Cardiac fibroblast (primary cell): Measurements from ENCODE around the gene TNPO3.
"Not testable (repeated sequence)": the region's sequence is repeated elsewhere in the genome, so short reads cannot be mapped to it uniquely, and the experiment has no call there.

Experiments used
- DNase-seq, 2 donors: peaks; one replicate each; pipeline versions ENCODE4 v3.0.0 to v3.0.0-alpha.2; 2010; ENCODE audit warnings: low read depth in 2 of 2
- H3K4me3 ChIP-seq, 2 donors: replicated peaks in 1 of 2; 1 replicate in 1 of 2; 2 replicates in 1 of 2; pipeline ENCODE4 v1.5.1; 2011; ENCODE audit warnings: low read depth in 2 of 2, low read length in 2 of 2, mild to moderate bottlenecking in 2 of 2, moderate library complexity in 1 of 2
- CTCF ChIP-seq: IDR thresholded peaks from one replicate; pipeline ENCODE4 v1.5.1; 2011; ENCODE audit warnings: low read depth, mild to moderate bottlenecking, low read length, inconsistent platforms

Gene TNPO3

DNA sequence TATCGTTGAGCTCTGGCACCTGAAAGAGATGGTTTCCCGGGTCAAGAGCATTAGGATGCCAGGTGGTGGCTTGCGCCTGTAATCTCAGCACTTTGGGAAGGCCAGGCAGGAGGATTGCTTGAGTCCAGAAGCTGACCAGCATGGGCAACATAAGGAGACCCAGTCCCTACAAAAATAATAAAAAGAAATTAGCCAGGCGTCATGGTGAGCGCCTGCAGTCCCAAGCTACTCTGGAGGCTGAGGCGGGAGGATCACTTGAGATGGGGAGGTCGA is 138.3 kb downstream of the TNPO3 start:
- TF ChIP-seq CTCF, result no peak
- DNase-seq, result no peak
- no peak overlapping the region for H3K4me3 ChIP-seq

GRCh38 chr7:128915841-128916642 is 138.9 kb downstream of the TNPO3 start:
- no peak overlapping the region for H3K4me3 ChIP-seq
- DNase-seq, result no peak
- TF ChIP-seq CTCF, result no peak

DNA sequence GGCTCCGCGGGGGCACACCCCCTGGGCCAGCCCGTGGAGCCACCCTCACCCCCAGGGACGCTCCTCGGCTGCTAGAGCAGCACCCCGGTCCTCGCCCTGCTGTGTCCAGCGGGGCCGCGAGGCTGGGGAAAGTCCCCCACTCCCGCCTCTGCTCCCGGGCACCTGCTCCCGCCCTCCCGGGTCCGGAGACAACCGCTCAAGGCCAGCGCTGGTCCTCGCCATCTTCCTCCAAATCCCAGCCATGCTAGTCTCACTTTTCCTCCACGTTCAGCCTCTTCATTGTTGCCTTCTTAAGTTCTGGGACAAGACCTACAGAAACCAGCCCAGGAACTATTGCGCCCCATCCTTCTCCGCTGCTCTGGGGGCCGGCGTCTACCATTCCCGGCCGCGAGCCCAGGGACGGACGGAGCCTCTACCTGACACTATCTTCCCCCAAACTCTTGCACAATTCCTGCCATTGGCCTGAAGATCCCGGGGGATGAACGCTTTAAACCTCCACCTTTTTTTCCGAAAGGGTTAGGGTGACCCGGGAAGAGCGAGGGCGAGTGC is 139.6 kb downstream of the TNPO3 start:
- TF ChIP-seq CTCF, result no peak
- peak overlapping the region in 1 of 2 donors; percentile 26 for H3K4me3 ChIP-seq
- DNase-seq, result no peak

- no peak for TF ChIP-seq CTCF
- no peak for DNase-seq
- H3K4me3 ChIP-seq, result no peak overlapping the region
Observed at GRCh38 chr7:128914566-128915151, 140.3 kb downstream of the TNPO3 start.

DNA sequence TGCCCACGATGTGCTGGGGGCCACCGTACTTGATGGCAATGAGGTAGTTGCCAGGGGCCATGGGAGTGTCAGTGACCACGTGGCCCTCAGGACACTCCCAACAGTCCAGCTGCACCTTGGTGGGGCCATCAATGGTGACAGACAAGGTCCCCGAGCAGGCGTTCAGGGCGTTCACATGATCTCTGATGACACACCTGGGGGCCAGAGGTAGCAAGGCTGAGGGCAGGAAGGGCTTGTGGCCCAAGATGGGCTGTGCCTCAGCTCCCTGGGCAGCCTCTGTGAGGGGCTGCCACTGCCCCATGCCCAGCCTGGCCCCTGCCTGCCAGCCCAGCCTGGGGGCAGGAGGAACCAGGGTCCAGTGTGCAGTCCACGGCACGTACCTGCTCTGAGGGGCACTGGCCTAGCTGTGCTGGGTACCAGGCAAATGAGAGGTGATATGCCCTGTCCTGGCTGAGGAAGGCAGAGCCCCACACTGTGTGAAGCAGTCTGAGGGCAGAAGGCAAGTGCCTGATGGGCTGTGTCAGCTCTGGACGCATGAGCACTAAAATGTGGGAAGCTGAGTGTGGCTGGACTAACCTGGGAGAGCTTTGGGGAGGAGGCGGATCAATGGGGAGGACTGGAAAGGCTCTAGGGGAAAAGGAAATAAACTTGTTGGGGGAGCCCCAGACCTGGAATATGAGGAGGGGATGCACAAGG is 140.9 kb downstream of the TNPO3 start:
- TF ChIP-seq CTCF, result no peak
- no peak overlapping the region for H3K4me3 ChIP-seq
- no peak for DNase-seq

GRCh38 chr7:128912709-128913495 is 142.0 kb downstream of the TNPO3 start:
- DNase-seq, H3K4me3 ChIP-seq: not testable (repeated sequence)

- DNase-seq, result no peak
- TF ChIP-seq CTCF, result no peak
- no peak overlapping the region for H3K4me3 ChIP-seq
Observed at GRCh38 chr7:128912281-128912680, 142.6 kb downstream of the TNPO3 start.
